Thymus (tissue), 11 donors: ENCODE results near the gene BIRC6. TPM values are rescaled to one million over a fixed set of nuclear protein-coding genes. Genes with fewer than 3 reads are reported as not detected.
A peak's percentile ranks its signal among the peaks of the same experiment; 100 is the strongest.

ENCODE experiments used
- DNase-seq, 9 donors: peaks; one replicate each; pipeline ENCODE4 v3.0.0-alpha.2; 2013; ENCODE audit warnings: low spot score in 9 of 9, low read depth in 6 of 9, missing footprints in 1 of 9
- H3K27ac ChIP-seq, 2 donors: one replicate each; pipeline ENCODE4 v1.5.1; 2013; ENCODE audit warnings: control low read depth in 1 of 2, low read depth in 1 of 2, low read length in 1 of 2, mild to moderate bottlenecking in 1 of 2, moderate library complexity in 1 of 2
- H3K27me3 ChIP-seq, 2 donors: one replicate each; pipeline ENCODE4 v1.5.1; 2013; ENCODE audit warnings: low read length in 1 of 2; ENCODE audit not compliant: control insufficient read depth in 2 of 2, insufficient read depth in 1 of 2
- H3K36me3 ChIP-seq, 2 donors: one replicate each; pipeline ENCODE4 v1.5.1; 2013; ENCODE audit warnings: low read length in 1 of 2, mild to moderate bottlenecking in 1 of 2, moderate library complexity in 1 of 2; ENCODE audit not compliant: control insufficient read depth in 2 of 2, insufficient read depth in 2 of 2
- H3K4me1 ChIP-seq, 2 donors: one replicate each; pipeline ENCODE4 v1.5.1; 2013; ENCODE audit warnings: low read length in 2 of 2; ENCODE audit not compliant: control insufficient read depth in 2 of 2, insufficient read depth in 2 of 2
- H3K4me3 ChIP-seq, 2 donors: one replicate each; pipeline ENCODE4 v1.5.1; 2013; ENCODE audit warnings: low read length in 2 of 2, control low read depth in 1 of 2, mild to moderate bottlenecking in 1 of 2
- H3K9me3 ChIP-seq, 2 donors: one replicate each; pipeline ENCODE4 v1.5.1; 2013; ENCODE audit warnings: low read length in 1 of 2, mild to moderate bottlenecking in 1 of 2; ENCODE audit not compliant: control insufficient read depth in 2 of 2, insufficient read depth in 1 of 2
- WGBS: extraction: QIAGEN DNeasy Blood & Tissue Kit; methylation state at CpG from one replicate; pipeline ENCODE4 v1.1.7; 2013; 5-methylcytosine and 5-hydroxymethylcytosine counted together
- polyA plus RNA-seq: library from polyadenylated mRNA; stranded (reverse); fragments of 200-250 nt; gene quantifications from one replicate; pipeline ENCODE4 v1.2.3, GENCODE V29; 2013
- total RNA-seq: library from RNA; stranded (reverse); fragments of 120-200 nt; gene quantifications from one replicate; pipeline ENCODE4 v1.2.4, GENCODE V29; 2013
- donor health status: healthy.

Gene BIRC6
- total and polyA plus RNA-seq, 2 donors = 29.7 to 65.4 TPM

GRCh38 chr2:32617599-32618189, 260.9 kb downstream of the BIRC6 start:
- H3K27ac ChIP-seq = no peak overlapping the region
- no peaks in the 10 kb centered on the region for H3K4me1 ChIP-seq
- peaks cover 27 to 58% of the 10 kb centered on the region in 2 donors for H3K36me3 ChIP-seq
- 98% methylated on average over 5 of the region's 5 CpGs for WGBS
- no peaks in the 10 kb centered on the region for H3K9me3 ChIP-seq
- no peak for DNase-seq
- H3K4me3 ChIP-seq = no peak overlapping the region
- no peaks in the 10 kb centered on the region for H3K27me3 ChIP-seq

- WGBS = 96% methylated on average over 2 of the region's 2 CpGs
- Histone ChIP-seq H3K4me1 (peaks cover 4% of the 10 kb centered on the region in 2 donors), H3K4me3 (no peak overlapping the region), H3K9me3 (no peaks in the 10 kb centered on the region), H3K27ac (no peak overlapping the region), H3K27me3 (peaks cover 0 to 8% of the 10 kb centered on the region in 2 donors), H3K36me3 (peaks cover 8 to 28% of the 10 kb centered on the region in 2 donors)
- no peak for DNase-seq
These were observed 265.9 kb downstream of the BIRC6 start for GRCh38 chr2:32622570-32623310.

- Histone ChIP-seq H3K4me3 (no peak overlapping the region), H3K9me3 (no peaks in the 10 kb centered on the region), H3K27ac (no peak overlapping the region), H3K4me1 (peaks cover 4% of the 10 kb centered on the region in 2 donors), H3K36me3 (peaks cover 7 to 27% of the 10 kb centered on the region in 2 donors), H3K27me3 (peaks cover 0 to 8% of the 10 kb centered on the region in 2 donors)
- WGBS = 95% methylated on average over 6 of the region's 6 CpGs
- DNase-seq = no peak
These were observed 266.5 kb downstream of the BIRC6 start for GRCh38 chr2:32623311-32623706.

GRCh38 chr2:32624812-32625211, 268.0 kb downstream of the BIRC6 start:
- DNase-seq = no peak

GRCh38 chr2:32626639-32627221, 269.9 kb downstream of the BIRC6 start:
- 78% methylated on average over 13 of the region's 13 CpGs for WGBS
- H3K9me3 ChIP-seq = no peaks in the 10 kb centered on the region
- H3K4me1 ChIP-seq = peaks cover 4% of the 10 kb centered on the region in 2 donors
- no peak overlapping the region for H3K4me3 ChIP-seq
- H3K36me3 ChIP-seq = peaks cover 7 to 12% of the 10 kb centered on the region in 2 donors
- H3K27me3 ChIP-seq = peaks cover 0 to 8% of the 10 kb centered on the region in 2 donors
- no peak for DNase-seq
- H3K27ac ChIP-seq = no peak overlapping the region

More at GRCh38 chr2:32624812-32625211, 268.0 kb downstream of the BIRC6 start:
- Histone ChIP-seq H3K27me3 (peaks cover 0 to 8% of the 10 kb centered on the region in 2 donors), H3K36me3 (peaks cover 7 to 18% of the 10 kb centered on the region in 2 donors), H3K27ac (no peak overlapping the region), H3K4me3 (no peak overlapping the region), H3K9me3 (no peaks in the 10 kb centered on the region), H3K4me1 (peaks cover 4% of the 10 kb centered on the region in 2 donors)
- WGBS = 90% methylated on average over 3 of the region's 3 CpGs

- Histone ChIP-seq H3K4me1 (peaks cover 4% of the 10 kb centered on the region in 2 donors), H3K9me3 (no peaks in the 10 kb centered on the region), H3K27me3 (peaks cover 0 to 8% of the 10 kb centered on the region in 2 donors), H3K27ac (peak overlapping the region; percentile 59 to 77), H3K4me3 (peak overlapping the region; percentile 90 to 95), H3K36me3 (peaks cover under 1 to 8% of the 10 kb centered on the region in 2 donors)
- DNase-seq = no peak
- WGBS = under 1% methylated on average over 16 of the region's 16 CpGs
These were observed 270.6 kb downstream of the BIRC6 start for GRCh38 chr2:32627441-32627813.

GRCh38 chr2:32627814-32628579, 271.2 kb downstream of the BIRC6 start, which contains the start of gene TTC27:
Gene TTC27 (plus strand): TSS chr2:32628050. CDS start chr2:32628293, 243 bp downstream.
- Histone ChIP-seq H3K27ac (peak within 1 kb of the TSS; percentile 59 to 77), H3K36me3 (peaks cover 0 to 9% of the 10 kb centered on the region in 2 donors), H3K9me3 (no peaks in the 10 kb centered on the region), H3K4me3 (peak within 1 kb of the TSS; percentile 90 to 95), H3K27me3 (peaks cover 0 to 8% of the 10 kb centered on the region in 2 donors), H3K4me1 (peaks cover 4% of the 10 kb centered on the region in 2 donors)
- DNase-seq = peak; percentile 83 to 97 (median 92)
- WGBS = under 1% methylated on average over 39 of the region's 39 CpGs

- peaks cover 0 to 4% of the 10 kb centered on the region in 2 donors for H3K27me3 ChIP-seq
- H3K4me3 ChIP-seq = no peak overlapping the region
- DNase-seq = no peak
- peaks cover 4% of the 10 kb centered on the region in 2 donors for H3K4me1 ChIP-seq
- H3K36me3 ChIP-seq = peaks cover 3 to 15% of the 10 kb centered on the region in 2 donors
- 98% methylated on average over 5 of the region's 5 CpGs for WGBS
- no peak overlapping the region for H3K27ac ChIP-seq
- H3K9me3 ChIP-seq = no peaks in the 10 kb centered on the region
These were observed 275.3 kb downstream of the BIRC6 start for GRCh38 chr2:32632089-32632488.
